ENCODE results near the gene GP1BA. TPM values are rescaled to one million over a fixed set of nuclear protein-coding genes. Genes with fewer than 3 reads are reported as not detected.

GP1BA gene
- total RNA-seq, 1 experiment from 2014 or later = not detected

GRCh38 chr17:4950075-4950745 is 18.1 kb downstream of the GP1BA start:
- intact Hi-C loops (cut with micrococcal nuclease; ENCODE audit: unreplicated experiment) = no loop called here
- CTCF ChIA-PET = interaction anchor here (0.6 kb wide), 1 partner anchor 167 kb away, joined by 3 read pairs; no protein-coding TSS in a partner anchor
- DNase-seq = peak; percentile 77
- H3K9me3 Mint-ChIP-seq (ENCODE audit: low read depth, unreplicated experiment) = no peaks in the 10 kb centered on the region
- H3K36me3 Mint-ChIP-seq (ENCODE audit: insufficient read depth, unreplicated experiment) = peaks cover 44% of the 10 kb centered on the region
- TSS peak; percentile 82 for BruUV-seq (replicated peaks)
- peaks cover 20% of the 10 kb centered on the region for H3K4me1 Mint-ChIP-seq (ENCODE audit: low read depth, unreplicated experiment)
- peak overlapping the region; percentile 63 for H3K27ac Mint-ChIP-seq (ENCODE audit: unreplicated experiment)
- peak overlapping the region; percentile 89 for H3K4me3 Mint-ChIP-seq (ENCODE audit: low read depth, unreplicated experiment)
- TF ChIP-seq CTCF (IDR thresholded peaks at IDR 0.05; ENCODE audit: unreplicated experiment) = no peak
- H3K27me3 Mint-ChIP-seq (ENCODE audit: unreplicated experiment) = no peaks in the 10 kb centered on the region

- CTCF ChIA-PET = no interaction called here
These were observed 18.7 kb downstream of the GP1BA start, which contains the start of gene ENO3 for GRCh38 chr17:4950746-4951204. Gene ENO3 (plus strand): TSS chr17:4951119. CDS start chr17:4951830, 711 bp downstream.

GRCh38 chr17:4951486-4951885 is 19.4 kb downstream of the GP1BA start:
- Mint-ChIP-seq H3K36me3 (ENCODE audit: insufficient read depth, unreplicated experiment) (peaks cover 38% of the 10 kb centered on the region), H3K27me3 (ENCODE audit: unreplicated experiment) (no peaks in the 10 kb centered on the region), H3K9me3 (ENCODE audit: low read depth, unreplicated experiment) (peaks cover 2% of the 10 kb centered on the region), H3K4me1 (ENCODE audit: low read depth, unreplicated experiment) (peaks cover 13% of the 10 kb centered on the region), H3K27ac (ENCODE audit: unreplicated experiment) (peak overlapping the region; percentile 63), H3K4me3 (ENCODE audit: low read depth, unreplicated experiment) (no peak overlapping the region)
- TF ChIP-seq CTCF (IDR thresholded peaks at IDR 0.05; ENCODE audit: unreplicated experiment) = no peak
- no TSS peak for BruUV-seq (replicated peaks)
- intact Hi-C loops (cut with micrococcal nuclease; ENCODE audit: unreplicated experiment) = no loop called here
- CTCF ChIA-PET = interaction anchor here (0.6 kb wide), 1 partner anchor 135 kb away, joined by 3 read pairs; no protein-coding TSS in a partner anchor
- DNase-seq = no peak

More at GRCh38 chr17:4950746-4951204, 18.7 kb downstream of the GP1BA start, which contains the start of gene ENO3:
- peaks cover 14% of the 10 kb centered on the region for H3K4me1 Mint-ChIP-seq (ENCODE audit: low read depth, unreplicated experiment)
- BruUV-seq (replicated peaks) = no TSS peak
- DNase-seq = no peak
- peaks cover 42% of the 10 kb centered on the region for H3K36me3 Mint-ChIP-seq (ENCODE audit: insufficient read depth, unreplicated experiment)
- no peaks in the 10 kb centered on the region for H3K27me3 Mint-ChIP-seq (ENCODE audit: unreplicated experiment)
- peaks cover under 1% of the 10 kb centered on the region for H3K9me3 Mint-ChIP-seq (ENCODE audit: low read depth, unreplicated experiment)
- peak within 1 kb of the TSS; percentile 63 for H3K27ac Mint-ChIP-seq (ENCODE audit: unreplicated experiment)
- H3K4me3 Mint-ChIP-seq (ENCODE audit: low read depth, unreplicated experiment) = peak within 1 kb of the TSS; percentile 89
- TF ChIP-seq CTCF (IDR thresholded peaks at IDR 0.05; ENCODE audit: unreplicated experiment) = no peak
- intact Hi-C loops (cut with micrococcal nuclease; ENCODE audit: unreplicated experiment) = no loop called here

GRCh38 chr17:4953451-4953961 is 21.4 kb downstream of the GP1BA start:
- no peak overlapping the region for H3K4me3 Mint-ChIP-seq (ENCODE audit: low read depth, unreplicated experiment)

More at GRCh38 chr17:4953451-4953961, 21.4 kb downstream of the GP1BA start:
- no peaks in the 10 kb centered on the region for H3K27me3 Mint-ChIP-seq (ENCODE audit: unreplicated experiment)
- intact Hi-C loops (cut with micrococcal nuclease; ENCODE audit: unreplicated experiment) = no loop called here
- H3K36me3 Mint-ChIP-seq (ENCODE audit: insufficient read depth, unreplicated experiment) = peaks cover 24% of the 10 kb centered on the region
- TF ChIP-seq CTCF (IDR thresholded peaks at IDR 0.05; ENCODE audit: unreplicated experiment) = no peak
- peaks cover 2% of the 10 kb centered on the region for H3K9me3 Mint-ChIP-seq (ENCODE audit: low read depth, unreplicated experiment)
- H3K27ac Mint-ChIP-seq (ENCODE audit: unreplicated experiment) = no peak overlapping the region
- H3K4me1 Mint-ChIP-seq (ENCODE audit: low read depth, unreplicated experiment) = peaks cover 13% of the 10 kb centered on the region
- no TSS peak for BruUV-seq (replicated peaks)
- no peak for DNase-seq
- CTCF ChIA-PET = no interaction called here
